HEK293 (cell line): ENCODE results near the gene CSN2.

Source experiments
- CTCF ChIA-PET: fragments of 350-600 bp; formaldehyde crosslinking; extraction: SDS; loops from one replicate; lab custom pipeline; 2021; ENCODE audit warnings: antibody characterized with exemption; lab: Yijun Ruan, JAX
- POLR2A ChIA-PET: fragments of 300-600 bp; formaldehyde crosslinking; extraction: SDS; loops from one replicate; lab custom pipeline; 2020; ENCODE audit warnings: antibody characterized with exemption, inconsistent platforms; lab: Yijun Ruan, JAX
- H3K27ac ChIP-seq: fragments of 200-500 bp; sonication (Bioruptor generic); 2 replicates; pipeline ENCODE4 v1.5.1; 2014; ENCODE audit warnings: low read depth, low read length, control low read depth, inconsistent platforms; ENCODE audit errors: extremely low read depth
- H3K36me3 ChIP-seq, 2 experiments: fragments of 200-500 bp in 1 of 2; sonication (Bioruptor generic) in 1 of 2; 1 replicate in 1 of 2; 2 replicates in 1 of 2; pipeline ENCODE4 v1.5.1; 2014 to 2017; ENCODE audit warnings: inconsistent platforms in 2 of 2, low read length in 2 of 2; ENCODE audit not compliant: control insufficient read depth in 2 of 2, insufficient read depth in 1 of 2
- H3K4me1 ChIP-seq: fragments of 200-500 bp; sonication (Bioruptor generic); 2 replicates; pipeline ENCODE4 v1.5.1; 2014; ENCODE audit warnings: mild to moderate bottlenecking, low read length, inconsistent platforms; ENCODE audit not compliant: control insufficient read depth, insufficient read depth
- H3K4me3 ChIP-seq: 2 replicates; pipeline ENCODE4 v1.5.1; 2011; ENCODE audit warnings: low read depth, mild to moderate bottlenecking, control low read depth, low read length, moderate library complexity
- H3K9me3 ChIP-seq: fragments of 200-500 bp; sonication (Bioruptor generic); 2 replicates; pipeline ENCODE4 v1.5.1; 2014; ENCODE audit warnings: low read depth, low read length, inconsistent platforms; ENCODE audit not compliant: control insufficient read depth, insufficient read depth
- GLI2 ChIP-seq: fragments of 450-650 bp; formaldehyde crosslinking; IDR thresholded peaks from 2 replicates; pipeline ENCODE4; 2017; ENCODE audit warnings: missing biosample characterization, missing genetic modification characterization, low read depth, borderline replicate concordance
- HOXA7 ChIP-seq: sonication (generic); formaldehyde crosslinking; IDR thresholded peaks from 2 replicates; pipeline ENCODE4 v1.8.1; 2022; ENCODE audit warnings: missing genetic modification reagents, borderline replicate concordance
- HOXD13 ChIP-seq: sonication (generic); formaldehyde crosslinking; IDR thresholded peaks from 2 replicates; pipeline ENCODE4 v1.8.0; 2022; ENCODE audit warnings: missing genetic modification reagents, borderline replicate concordance
- KLF7 ChIP-seq: fragments of 450-650 bp; formaldehyde crosslinking; IDR thresholded peaks from 2 replicates; pipeline ENCODE4 v1.5.1; 2016; ENCODE audit warnings: missing biosample characterization, missing genetic modification characterization, borderline replicate concordance
- OVOL3 ChIP-seq: fragments of 450-650 bp; formaldehyde crosslinking; IDR thresholded peaks from 2 replicates; pipeline ENCODE4 v1.5.1; 2016; ENCODE audit warnings: missing biosample characterization, missing genetic modification characterization
- SP3 ChIP-seq: fragments of 450-650 bp; formaldehyde crosslinking; IDR thresholded peaks from 2 replicates; pipeline ENCODE4 v1.5.1; 2016; ENCODE audit warnings: missing biosample characterization, missing genetic modification characterization
- TCF7L2 ChIP-seq: IDR thresholded peaks from 2 replicates; pipeline ENCODE4 v1.6.1; 2011; ENCODE audit warnings: low read depth, mild to moderate bottlenecking, inconsistent platforms, low read length, moderate library complexity, borderline replicate concordance
- ZBTB26 ChIP-seq: fragments of 450-650 bp; formaldehyde crosslinking; optimal IDR thresholded peaks from 2 replicates; pipeline ENCODE3; 2016; ENCODE audit warnings: missing biosample characterization, mild to moderate bottlenecking, missing genetic modification characterization
- ZEB2 ChIP-seq: fragments of 450-650 bp; formaldehyde crosslinking; IDR thresholded peaks from 2 replicates; pipeline ENCODE4 v1.5.1; 2016; ENCODE audit warnings: missing biosample characterization, missing genetic modification characterization
- ZNF140 ChIP-seq: fragments of 450-650 bp; formaldehyde crosslinking; IDR thresholded peaks from 2 replicates; pipeline ENCODE4 v1.5.1; 2016; ENCODE audit warnings: missing biosample characterization, missing genetic modification characterization
- ZNF248 ChIP-seq: fragments of 450-650 bp; formaldehyde crosslinking; IDR thresholded peaks from 2 replicates; pipeline ENCODE4 v1.5.1; 2017; ENCODE audit warnings: missing biosample characterization, missing genetic modification characterization
- ZNF280D ChIP-seq: fragments of 450-650 bp; formaldehyde crosslinking; IDR thresholded peaks from 2 replicates; pipeline ENCODE4 v1.5.1; 2016; ENCODE audit warnings: missing biosample characterization, missing genetic modification characterization
- ZNF513 ChIP-seq: fragments of 450-650 bp; IDR thresholded peaks from 2 replicates; pipeline ENCODE4 v1.5.1; 2018; ENCODE audit warnings: missing biosample characterization, missing genetic modification characterization
- ZNF529 ChIP-seq: fragments of 450-650 bp; formaldehyde crosslinking; IDR thresholded peaks from 2 replicates; pipeline ENCODE4 v1.5.1; 2017; ENCODE audit warnings: missing genetic modification characterization, missing biosample characterization; ENCODE audit not compliant: insufficient replicate concordance
- ZNF658 ChIP-seq: fragments of 450-650 bp; formaldehyde crosslinking; IDR thresholded peaks from 2 replicates; pipeline ENCODE4; 2016; ENCODE audit warnings: missing biosample characterization, missing genetic modification characterization
- ZNF704 ChIP-seq: fragments of 450-650 bp; formaldehyde crosslinking; IDR thresholded peaks from 2 replicates; pipeline ENCODE4 v1.5.1; 2016; ENCODE audit warnings: missing biosample characterization, missing genetic modification characterization
- ZNF792 ChIP-seq: fragments of 450-650 bp; formaldehyde crosslinking; IDR thresholded peaks from 2 replicates; pipeline ENCODE4 v1.5.1; 2016; ENCODE audit warnings: missing biosample characterization, missing genetic modification characterization

The CSN2 gene

GRCh38 chr4:69970071-69970470 is 4.5 kb upstream of the CSN2 start (continued):
- TF ChIP-seq ZNF280D (tag by site-specific recombination) (no peak), ZNF792 (tag by site-specific recombination) (no peak), ZEB2 (tag by site-specific recombination) (no peak), ZNF529 (no peak), ZNF658 (tag by site-specific recombination) (no peak), ZBTB26 (tag by site-specific recombination) (no peak)

GRCh38 chr4:69957209-69957608 is 8.3 kb downstream of the CSN2 start:
- TF ChIP-seq HOXD13 (CRISPR knock-in tag) (no peak), ZNF704 (tag by site-specific recombination) (no peak), ZNF513 (tag by site-specific recombination) (no peak)
- H3K36me3 ChIP-seq = no peaks in the 10 kb centered on the region
- H3K27ac ChIP-seq = no peak overlapping the region
- CTCF ChIA-PET = no interaction called here
- no peaks in the 10 kb centered on the region for H3K4me1 ChIP-seq
- POLR2A ChIA-PET = no interaction called here
- H3K4me3 ChIP-seq = no peak overlapping the region
- H3K9me3 ChIP-seq = no peaks in the 10 kb centered on the region

GRCh38 chr4:69951602-69952001 is 13.9 kb downstream of the CSN2 start:
- Histone ChIP-seq H3K27ac (no peak overlapping the region), H3K9me3 (no peaks in the 10 kb centered on the region), H3K4me3 (no peak overlapping the region), H3K36me3 (no peaks in the 10 kb centered on the region), H3K4me1 (no peaks in the 10 kb centered on the region)
- ChIA-PET POLR2A (no interaction called here), CTCF (no interaction called here)
- TF ChIP-seq TCF7L2 (no peak), GLI2 (tag by site-specific recombination) (no peak), KLF7 (tag by site-specific recombination) (no peak), ZNF248 (tag by site-specific recombination) (no peak), ZNF140 (no peak), HOXA7 (CRISPR knock-in tag) (no peak), SP3 (no peak), OVOL3 (no peak)
